Effector CD8-positive, alpha-beta T cell (primary cell): ENCODE measurements around the gene ABCG1.

ENCODE experiments used
- DNase-seq: peaks from one replicate; lab custom pipeline; 2025; lab: John Stamatoyannopoulos, UW

The ABCG1 gene

DNA sequence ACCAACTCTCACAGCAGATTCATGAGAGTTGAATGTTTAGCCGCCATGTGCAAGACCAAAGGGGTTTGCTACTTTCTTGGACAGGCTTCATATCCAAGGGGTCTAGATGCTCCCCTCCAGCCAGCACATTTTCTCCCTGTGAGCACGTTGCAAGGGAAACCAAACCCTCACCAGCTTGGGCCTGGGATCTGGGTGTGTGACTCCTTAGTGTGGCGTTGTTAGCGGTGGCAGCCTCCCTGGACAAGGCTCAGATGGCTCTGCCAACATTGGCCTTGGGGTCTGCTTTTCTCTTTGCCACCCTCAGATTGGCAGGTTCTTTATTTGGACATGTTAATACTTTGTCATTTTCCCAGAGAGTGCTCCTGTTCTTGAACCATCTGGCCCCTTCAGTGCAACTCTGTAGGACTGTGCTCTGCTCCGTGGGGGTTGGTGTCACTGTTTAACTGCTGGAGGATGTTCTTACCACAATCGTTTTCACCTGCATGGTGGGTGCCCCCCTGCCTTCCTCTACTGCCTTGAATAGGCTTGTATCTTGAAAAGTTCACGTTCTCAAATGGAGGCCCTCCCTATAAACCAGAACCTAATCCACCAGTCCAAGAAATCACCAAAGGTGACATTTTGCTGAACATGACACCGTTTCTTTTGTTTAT, 13.4 kb downstream of the ABCG1 start:
- DNase-seq, result no peak

DNA sequence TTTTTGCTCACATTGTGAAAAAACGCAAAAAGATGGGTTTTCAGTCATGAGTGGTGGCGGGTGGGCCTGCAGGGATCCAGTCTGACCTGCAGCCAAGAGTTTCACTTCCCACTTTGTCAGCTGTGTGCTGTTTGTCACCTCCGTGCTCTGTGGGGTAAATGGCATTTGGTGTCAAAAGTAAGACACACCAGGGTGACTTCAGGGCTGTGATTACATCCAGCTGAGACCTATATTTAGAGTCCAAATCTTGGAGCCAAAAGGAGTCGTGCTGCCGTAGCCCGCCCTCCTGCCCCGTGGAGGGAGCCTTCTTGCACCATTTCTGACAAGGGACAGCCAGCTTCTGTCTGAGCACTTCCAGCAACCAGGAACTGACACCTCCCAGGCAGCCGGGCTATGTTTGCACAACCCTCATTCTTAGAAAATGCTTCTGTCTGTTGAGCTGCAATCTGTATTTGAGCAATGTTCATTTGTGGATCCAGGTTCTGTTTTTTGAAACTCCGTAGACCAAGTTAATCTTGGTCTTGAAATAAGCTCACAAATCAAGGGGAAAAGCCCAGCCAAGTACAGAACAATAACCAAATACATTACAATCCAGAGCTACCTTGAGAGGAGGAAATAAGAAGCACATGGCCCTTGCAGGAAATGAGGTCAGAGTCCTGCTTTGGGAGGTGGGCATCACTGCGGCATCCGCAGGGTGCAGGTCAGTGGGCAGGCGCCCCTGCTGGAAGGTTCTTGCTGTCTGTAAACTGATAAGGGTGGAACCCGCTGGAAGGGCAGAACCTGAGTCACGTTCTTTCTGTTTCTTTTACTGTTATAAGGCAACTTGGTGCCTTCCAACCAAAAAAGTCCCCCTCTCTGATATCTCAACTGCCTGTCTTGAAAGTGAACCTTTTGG, 14.4 kb downstream of the ABCG1 start:
- peak; percentile 59 for DNase-seq

DNA sequence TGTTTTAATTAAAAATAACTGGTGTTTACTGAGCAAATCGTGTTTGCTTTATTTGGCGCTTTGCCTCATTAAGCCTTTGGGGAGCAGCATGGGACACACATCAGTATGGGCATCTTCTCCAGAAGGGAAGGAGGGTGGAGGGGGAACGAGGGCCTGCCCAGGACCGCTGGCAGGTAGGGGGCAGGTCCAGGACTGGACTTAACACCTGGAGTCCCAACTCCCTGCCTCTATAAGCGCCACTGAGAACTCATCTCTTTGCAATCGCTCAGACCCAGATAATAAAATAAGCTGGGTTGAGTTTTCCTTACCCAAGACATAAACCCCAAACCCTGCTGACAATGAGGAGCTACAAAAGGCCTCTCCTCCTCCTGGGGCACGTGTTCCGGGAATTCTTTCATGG, 15.1 kb downstream of the ABCG1 start:
- DNase-seq, result no peak

DNA sequence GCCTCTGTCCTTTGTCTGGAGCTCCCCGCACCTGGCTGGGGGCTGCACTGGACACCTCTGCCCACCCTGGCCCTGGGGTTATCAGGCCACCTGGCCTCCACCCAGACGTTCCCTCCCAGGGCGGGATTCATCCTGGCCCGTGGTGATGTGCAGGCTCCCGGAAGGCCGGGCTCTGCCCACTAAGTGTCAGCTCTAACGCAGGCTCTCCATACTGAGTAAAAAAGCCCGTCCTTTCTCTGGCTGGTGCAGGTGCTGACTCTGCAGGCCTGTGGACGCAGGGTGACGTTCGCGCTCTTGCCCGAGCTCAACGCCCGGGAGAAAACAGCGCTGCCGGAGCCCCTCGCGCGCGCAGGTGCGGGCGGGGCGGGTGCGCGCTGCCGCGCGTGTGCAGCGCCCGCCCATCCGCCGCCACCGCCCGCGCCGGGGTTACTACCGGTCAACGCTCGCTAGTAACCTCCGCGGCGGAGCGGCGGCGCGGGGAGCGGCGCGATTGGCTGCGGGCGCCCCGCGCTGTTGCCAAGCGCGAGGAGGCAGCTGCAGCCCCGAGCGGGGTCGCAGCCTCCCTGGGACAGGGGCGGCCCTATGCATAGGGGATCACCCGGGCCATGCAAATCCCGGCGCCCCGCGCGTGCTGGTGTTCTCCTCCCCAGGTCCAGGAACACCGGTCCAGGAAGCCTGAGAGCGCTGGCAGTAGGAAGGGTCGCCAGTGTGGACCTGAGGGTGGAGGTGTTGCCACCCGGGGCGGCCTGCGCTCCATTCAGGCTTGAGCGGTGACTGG, 15.7 kb downstream of the ABCG1 start:
- DNase-seq, result peak; percentile 70

DNA sequence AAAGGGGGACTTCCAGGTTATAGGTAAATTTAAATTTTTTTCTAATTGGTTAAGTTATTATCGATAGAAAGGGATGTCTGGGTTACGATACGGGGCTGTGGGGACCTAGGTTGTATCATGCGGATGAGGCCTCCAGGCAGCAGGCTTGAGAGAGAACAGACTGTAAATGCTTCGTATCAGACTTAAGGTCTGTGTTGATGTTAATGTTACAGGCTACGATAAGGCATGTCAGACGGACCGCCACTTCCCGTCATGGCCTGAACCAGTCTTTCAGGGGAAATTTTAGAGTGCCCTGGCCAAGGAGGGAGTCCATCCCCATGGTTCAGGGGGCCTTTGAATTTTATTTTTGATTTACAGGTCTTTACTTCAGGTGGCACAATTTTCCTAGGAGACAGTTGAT, 16.7 kb downstream of the ABCG1 start:
- no peak for DNase-seq

DNA sequence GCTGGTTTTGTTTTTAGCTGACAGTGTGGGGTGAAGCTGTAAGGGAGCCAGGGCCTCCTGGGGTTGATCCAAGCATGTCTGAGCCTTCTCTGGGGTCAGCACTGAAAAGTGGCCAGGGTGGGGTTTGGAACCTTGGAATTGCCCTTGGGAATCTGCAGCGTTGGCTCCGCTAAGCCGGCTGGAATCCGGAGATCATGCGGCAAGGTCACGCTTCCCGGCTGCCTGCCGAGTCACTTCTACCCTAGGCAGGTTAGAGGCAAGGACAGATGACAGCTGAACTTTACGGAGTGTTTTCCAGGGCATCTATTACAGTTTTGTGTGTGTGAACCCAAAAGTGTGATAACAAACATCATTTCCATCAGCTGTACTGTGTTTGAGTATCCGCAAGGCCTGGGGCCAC, 17.1 kb downstream of the ABCG1 start:
- DNase-seq, result no peak

DNA sequence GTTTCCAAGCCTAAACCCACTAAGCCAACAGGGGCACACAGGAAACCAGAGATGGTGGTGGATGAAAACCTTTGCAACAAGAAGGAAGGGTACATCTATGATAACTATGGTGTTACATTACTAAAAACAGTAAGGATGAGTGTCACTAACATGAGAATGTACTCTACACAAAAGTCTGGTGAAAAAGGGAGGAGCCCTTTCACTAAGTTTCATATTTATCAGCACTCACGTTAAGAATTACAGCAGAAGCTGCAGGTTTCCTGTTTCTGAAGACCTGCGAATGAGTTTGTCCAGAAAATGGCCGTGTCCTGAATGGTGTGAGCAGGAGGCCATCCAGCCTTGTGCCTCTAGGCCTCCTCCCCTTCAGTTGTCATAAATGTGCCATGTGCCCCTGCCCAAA, 17.8 kb downstream of the ABCG1 start:
- DNase-seq, result no peak

DNA sequence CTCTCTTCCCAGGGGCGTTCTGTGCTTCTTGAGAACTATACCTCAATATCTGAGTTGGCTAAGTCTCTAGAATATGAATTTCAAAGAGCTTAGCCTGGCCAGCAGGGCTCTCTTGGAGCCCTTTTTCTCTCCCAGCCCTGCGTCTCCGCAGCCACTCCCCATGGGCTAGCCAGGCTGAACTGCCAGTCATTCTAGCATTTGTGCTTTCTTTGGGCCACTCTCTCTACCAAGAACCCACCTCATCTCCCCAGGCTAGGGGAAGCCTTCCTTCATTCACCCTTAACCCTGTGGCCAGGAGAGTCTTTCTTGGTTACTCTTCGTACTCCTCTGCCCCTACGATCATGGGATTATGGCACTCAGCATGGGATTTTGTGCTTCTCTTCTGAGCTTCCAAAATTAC, 18.2 kb downstream of the ABCG1 start:
- no peak for DNase-seq

DNA sequence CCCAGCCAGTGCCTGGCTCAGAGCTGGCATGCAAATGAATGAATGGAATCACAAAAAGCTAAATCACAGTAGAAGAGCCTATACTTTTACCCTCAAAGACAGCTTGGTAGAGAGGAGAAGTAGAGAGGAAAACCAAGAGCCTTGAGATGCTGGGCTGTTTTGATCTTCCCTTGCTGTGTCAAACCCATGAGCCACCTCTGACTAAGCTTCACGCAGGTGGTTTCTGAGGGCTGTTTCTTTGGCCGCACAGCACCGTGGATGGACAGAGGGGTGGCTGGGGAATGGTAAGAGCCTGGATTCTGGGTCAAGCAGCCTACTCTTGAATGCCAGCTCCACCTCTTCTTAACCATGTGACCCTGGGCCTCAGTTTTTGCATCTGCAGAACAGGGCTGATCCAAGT, 18.6 kb downstream of the ABCG1 start:
- no peak for DNase-seq

DNA sequence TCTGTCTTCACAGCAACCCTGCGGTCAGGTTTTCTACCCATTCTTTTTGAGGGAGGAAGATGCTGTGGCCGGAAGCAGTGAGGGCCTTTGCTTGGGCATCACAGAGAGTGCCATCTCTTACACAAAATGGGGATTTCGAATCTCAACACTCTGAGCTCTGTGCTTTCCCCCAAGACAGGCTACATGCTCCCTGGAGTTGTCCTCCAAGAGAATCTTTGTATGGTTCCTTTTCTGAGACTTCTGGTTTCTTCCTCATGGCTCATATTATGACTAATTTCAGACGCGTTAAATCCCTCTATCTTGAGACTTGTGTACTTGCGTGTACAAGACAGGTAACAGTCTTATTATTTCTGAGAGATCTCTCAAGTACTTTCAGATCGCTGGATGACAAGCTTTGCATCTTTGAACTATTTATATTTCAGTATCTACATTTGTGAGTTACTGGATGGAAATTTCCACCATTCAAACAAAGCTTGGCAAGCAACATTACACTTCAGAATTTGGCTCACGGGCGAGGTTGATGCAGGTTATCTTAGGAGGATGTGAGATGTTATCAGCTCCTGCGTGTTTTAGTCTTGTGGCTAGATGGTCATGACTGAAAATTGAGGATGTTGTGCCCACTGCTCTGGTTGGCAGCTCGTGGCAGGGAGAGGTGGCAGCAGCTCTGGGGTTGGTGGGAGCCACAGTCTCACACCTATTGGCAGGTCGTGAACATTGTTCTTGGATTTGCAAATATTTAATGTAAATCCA, 19.4 kb downstream of the ABCG1 start:
- peak; percentile 10 for DNase-seq

DNA sequence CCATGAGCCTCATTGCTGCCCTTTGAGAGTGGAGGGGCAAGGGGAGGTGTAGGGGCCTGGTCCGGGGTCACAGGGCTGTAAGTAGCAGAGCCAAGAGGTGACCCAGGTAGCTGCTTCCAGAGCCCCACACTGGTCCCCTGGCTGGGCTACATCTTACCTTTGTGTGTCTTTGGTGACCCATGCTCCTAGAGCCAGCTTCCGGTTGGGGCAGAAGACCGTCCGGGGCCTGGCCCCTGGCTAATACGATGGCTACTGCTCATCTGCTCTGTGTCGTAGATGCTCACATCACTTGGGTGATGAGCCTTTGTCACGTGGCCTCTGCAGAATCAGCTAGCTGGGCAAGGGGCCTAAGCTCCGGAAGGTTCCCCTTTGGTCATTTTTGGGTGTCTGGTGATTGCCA, 20.6 kb downstream of the ABCG1 start:
- DNase-seq, result no peak

DNA sequence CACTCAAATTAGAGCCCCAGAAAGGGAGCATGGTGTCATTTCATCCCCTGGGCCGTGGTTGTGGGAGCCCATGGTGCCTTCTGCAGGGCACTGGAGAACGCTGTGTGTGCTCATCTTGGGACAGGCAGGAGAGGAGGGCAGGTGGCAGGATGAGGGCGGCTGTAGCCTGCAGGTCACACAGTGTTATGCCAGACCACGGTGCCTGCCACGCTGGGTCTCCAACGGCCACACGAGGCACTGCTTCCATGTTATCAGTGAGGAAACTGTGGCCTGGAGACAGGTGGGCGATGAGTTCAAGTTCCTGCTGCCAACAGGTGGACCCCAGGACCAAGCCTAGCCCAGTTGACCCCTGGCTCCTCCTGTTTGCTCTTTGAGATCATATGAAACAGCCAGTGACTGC, 21.0 kb downstream of the ABCG1 start:
- DNase-seq, result no peak

DNA sequence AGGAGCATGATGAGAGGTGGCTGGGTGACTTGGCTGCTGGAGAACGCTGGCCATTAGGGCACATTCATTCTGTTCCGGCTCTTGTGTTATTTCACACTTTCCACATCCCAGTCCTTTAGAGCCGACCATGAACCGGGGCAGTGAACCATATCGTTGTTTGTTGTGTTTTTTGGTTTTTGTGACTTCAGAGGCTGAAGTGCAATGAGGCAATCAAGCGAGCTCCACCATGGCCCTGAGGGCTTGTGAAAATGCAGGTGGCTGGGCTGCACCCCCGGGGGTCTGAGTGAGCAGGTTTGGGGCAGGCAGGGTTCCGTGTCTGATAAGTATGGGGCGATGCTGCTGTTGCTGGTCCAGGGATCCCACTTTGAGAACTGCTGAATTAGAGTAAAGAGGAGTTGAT, 23.7 kb downstream of the ABCG1 start:
- no peak for DNase-seq

DNA sequence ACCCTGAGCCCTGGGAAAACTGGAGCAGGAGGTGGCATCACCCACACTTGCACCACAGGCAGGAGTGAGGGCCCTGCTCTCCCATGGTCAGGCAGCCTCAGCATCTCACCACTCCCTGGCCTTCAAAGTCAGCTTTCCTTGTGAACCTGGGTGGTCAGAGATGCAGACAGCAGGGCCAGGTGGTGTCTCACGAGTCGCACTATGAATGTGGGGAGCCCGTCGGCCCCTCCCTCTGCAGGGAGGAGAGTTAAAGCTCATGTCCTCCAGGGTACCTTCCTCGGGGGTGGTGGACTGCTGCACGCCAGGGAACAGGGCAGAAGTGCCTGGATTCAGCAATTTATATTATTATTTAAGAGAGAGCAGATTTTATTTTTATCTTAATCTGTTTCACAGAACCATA, 24.1 kb downstream of the ABCG1 start:
- DNase-seq, result no peak

DNA sequence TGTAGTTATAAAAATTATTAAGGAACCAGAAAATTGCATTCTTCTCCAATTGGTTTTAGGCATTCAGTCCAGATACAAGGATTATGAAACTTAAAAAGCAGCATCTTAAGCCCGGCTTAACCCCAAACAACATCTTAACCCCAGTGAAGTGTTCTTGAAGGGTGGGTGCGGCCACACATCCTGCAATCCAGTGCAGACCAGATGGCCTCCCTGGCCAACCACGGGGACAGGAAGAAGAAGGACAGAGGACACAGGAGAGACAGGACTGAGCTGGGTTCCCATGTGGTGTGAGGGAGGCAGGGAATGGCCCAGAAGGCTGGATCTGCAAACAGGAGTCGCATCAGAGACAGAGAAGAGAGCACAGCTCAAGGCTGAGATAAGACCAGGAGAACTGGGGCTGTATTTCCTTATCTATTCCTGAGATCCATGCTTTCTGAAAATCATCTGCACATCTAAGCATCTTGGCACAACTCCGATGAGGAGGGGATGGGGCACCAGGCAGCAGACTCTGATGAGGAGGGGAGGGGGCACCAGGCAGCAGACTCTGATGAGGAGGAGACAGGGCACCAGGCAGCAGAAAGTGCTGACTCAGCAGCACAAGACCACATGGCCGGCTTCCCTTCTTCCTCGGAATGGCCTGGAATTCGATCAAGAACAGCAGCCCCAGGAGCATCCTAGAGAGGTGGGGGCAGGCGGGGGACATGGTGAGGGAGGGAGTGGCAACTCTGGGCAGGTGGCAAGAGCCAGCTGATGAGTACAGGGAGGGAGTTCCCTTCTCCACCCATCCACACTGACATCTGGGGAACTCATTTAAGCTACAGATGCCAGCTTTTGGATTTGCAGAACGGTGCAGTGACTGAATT, 26.6 kb downstream of the ABCG1 start:
- no peak for DNase-seq

DNA sequence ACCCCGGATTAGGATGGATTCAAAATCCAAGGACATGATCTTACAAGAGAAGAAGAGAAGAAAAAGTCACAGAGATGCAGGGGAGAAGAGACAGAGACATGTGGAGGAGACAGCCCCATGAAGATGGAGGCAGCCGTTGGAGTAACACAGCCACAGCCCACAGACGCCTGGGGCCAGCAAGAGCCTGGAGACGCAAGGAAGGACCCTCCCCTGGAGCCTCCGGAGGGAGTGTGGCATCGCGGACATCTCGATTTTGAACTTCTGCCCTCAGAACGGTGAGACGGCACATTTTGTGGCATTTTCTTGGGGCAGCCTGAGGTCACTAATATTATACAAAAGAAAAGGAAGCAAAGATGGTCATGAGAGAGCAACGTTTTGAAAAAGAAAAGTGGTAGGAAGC, 28.8 kb downstream of the ABCG1 start:
- no peak for DNase-seq

DNA sequence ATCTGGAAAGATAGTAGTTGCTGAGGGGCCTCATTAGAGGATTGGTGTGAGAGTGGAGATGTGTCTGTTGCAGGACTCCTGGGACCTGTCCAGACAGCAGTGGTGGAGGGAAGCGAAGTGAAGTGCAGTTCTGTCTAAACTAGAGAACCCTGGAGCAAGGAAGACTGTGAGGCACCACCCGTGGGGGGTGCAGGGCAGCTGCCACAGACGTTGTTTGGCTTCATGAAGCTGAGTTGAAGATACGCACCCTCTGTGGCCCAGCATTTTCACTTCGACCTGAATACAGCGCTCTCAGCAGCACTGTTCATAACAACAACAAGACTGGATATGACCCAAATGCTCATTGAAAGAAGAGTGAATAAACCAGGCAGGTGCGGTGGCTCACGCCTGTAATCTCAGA, 29.3 kb downstream of the ABCG1 start:
- no peak for DNase-seq

DNA sequence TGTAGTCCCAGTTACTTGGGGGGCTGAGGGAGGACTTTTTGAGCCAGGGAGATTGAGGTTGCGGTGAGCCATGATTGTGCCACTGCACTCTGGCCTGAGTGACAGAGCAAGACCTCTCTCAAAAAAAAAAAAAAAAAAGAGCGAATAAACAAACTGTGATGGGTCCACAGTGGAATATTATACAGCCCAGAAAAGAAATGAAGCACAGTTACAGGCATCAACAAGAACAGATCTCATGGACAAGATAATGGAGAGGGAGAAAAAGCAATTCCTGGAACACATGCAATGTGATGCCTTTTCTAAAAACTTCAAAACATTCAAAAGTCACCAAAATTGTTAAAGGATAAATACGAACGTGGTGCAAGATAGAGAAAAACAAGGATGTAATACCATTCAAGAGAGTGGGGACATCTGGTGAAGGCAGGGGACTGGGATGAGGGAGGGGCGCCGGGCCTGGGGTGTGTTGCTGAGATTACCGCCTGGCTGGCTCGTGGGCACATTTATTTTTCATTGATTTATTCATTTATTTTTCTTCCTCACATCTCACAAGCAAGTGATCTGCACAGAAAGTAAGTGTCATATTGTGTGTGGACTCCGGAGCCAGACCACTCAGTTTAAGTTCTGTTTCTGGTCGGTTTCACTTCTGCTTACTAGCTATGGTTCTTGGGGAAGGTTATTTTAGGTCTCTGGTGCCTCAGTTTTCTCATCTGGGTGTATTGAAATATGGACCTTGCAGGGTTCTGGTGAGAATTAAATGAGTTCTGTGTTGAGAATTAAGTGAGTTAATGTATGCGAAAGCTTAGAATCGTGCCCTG, 30.1 kb downstream of the ABCG1 start:
- no peak for DNase-seq

DNA sequence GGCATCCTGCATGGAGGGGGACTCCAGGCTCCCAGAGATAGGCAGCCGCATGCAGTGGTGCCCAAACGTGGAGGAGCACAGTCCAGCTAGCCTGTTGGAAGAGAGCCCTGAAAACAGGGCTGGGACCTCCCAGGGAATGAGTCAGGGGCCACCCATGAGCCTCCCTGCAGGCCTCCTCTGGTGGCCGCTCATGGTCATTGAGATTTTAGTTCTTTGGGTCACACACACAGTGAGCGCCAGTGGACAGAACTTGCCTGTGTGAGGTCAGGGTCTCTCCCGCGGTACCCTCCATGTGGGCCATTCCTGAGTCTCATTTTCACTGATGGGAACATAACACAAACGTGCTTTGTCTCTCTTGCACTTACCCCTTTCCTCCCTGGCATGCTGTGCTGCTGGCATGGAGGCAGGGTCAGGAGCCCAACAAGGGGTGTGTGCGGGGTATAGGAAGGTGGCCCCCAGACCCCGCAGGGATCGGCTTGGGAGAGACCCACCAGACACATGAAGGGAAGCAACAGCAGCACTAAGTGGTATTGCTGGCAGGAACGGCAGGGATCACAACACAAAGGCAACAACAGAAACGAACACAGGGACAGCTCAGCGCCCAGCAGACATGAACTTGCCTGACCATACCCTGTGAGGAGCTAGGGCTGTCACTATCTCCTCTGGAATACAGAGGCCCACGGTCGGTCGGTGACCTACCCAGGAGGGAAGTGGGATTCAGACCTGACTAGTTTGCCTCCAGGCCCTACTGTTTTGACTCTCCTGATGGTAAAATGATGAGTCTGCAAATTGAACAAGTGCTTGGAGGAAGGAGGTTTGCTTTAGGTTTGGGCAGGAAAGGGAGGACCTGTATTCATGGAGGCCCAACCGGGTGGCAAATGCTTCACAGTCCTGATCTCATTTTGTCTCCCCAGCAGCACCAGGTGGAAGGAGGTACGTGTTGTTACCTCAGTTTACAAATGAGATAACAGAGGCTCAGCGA, 31.8 kb downstream of the ABCG1 start:
- DNase-seq, result no peak
